CD4-positive, alpha-beta memory T cell (primary cell): ENCODE results near the gene LY6G6F. TPM values are rescaled to one million over a fixed set of nuclear protein-coding genes. Genes with fewer than 3 reads are reported as not detected.

Experiments
- CTCF ChIA-PET: fragments of 350-600 bp; sonication (Branson Sonifier 250); formaldehyde crosslinking; loops from one replicate; lab custom pipeline; 2021; ENCODE audit warnings: inconsistent platforms; ENCODE audit not compliant: partially characterized antibody; lab: Charles Lee
- POLR2A ChIA-PET: fragments of 350-600 bp; sonication (Branson Sonifier 250); formaldehyde crosslinking; loops from one replicate; lab custom pipeline; 2021; ENCODE audit not compliant: partially characterized antibody; lab: Charles Lee
- DNase-seq, 5 donors: peaks; one replicate each; pipeline versions ENCODE4 v3.0.0 to v3.0.0-alpha.2; 2020 to 2022; ENCODE audit warnings: mixed read lengths in 1 of 5
- H3K27ac ChIP-seq: one replicate; pipeline ENCODE4 v1.7.0; 2013; ENCODE audit warnings: low read depth, low read length
- H3K27me3 ChIP-seq: 2 replicates; pipeline ENCODE4 v1.7.0; 2013; ENCODE audit warnings: mild to moderate bottlenecking, low read length, moderate library complexity; ENCODE audit not compliant: insufficient read depth
- H3K36me3 ChIP-seq: 2 replicates; pipeline ENCODE4 v1.7.0; 2013; ENCODE audit warnings: mild to moderate bottlenecking, low read length, moderate library complexity; ENCODE audit not compliant: insufficient read depth
- H3K4me1 ChIP-seq: 2 replicates; pipeline ENCODE4 v1.7.0; 2013; ENCODE audit warnings: mild to moderate bottlenecking, low read length, moderate library complexity; ENCODE audit not compliant: insufficient read depth
- H3K4me3 ChIP-seq, 2 donors: one replicate each; pipeline ENCODE4 v1.7.0; 2013; ENCODE audit warnings: low read length in 2 of 2, mild to moderate bottlenecking in 1 of 2
- H3K9me3 ChIP-seq, 2 donors: one replicate each; pipeline ENCODE4 v1.7.0; 2013; ENCODE audit warnings: low read length in 2 of 2, control low read depth in 1 of 2; ENCODE audit not compliant: control insufficient read depth in 1 of 2
- H3K27ac Mint-ChIP-seq, 7 donors: one replicate each; pipeline ENCODE4 v1.8.0; 2020 to 2021; ENCODE audit warnings: mixed read lengths in 7 of 7, mild to moderate bottlenecking in 6 of 7, inconsistent platforms in 3 of 7, moderate library complexity in 3 of 7
- H3K27me3 Mint-ChIP-seq, 2 donors: one replicate each; pipeline ENCODE4 v1.8.0; 2020 to 2021; ENCODE audit warnings: mixed read lengths in 2 of 2
- H3K36me3 Mint-ChIP-seq, 2 donors: one replicate each; pipeline ENCODE4 v1.8.0; 2020 to 2021; ENCODE audit warnings: mixed read lengths in 2 of 2, inconsistent platforms in 1 of 2, mild to moderate bottlenecking in 1 of 2
- H3K4me1 Mint-ChIP-seq, 4 donors: one replicate each; pipeline ENCODE4 v1.8.0; 2020 to 2021; ENCODE audit warnings: mixed read lengths in 4 of 4, mild to moderate bottlenecking in 1 of 4
- H3K4me3 Mint-ChIP-seq, 8 donors: one replicate each; pipeline ENCODE4 v1.8.0; 2020 to 2021; ENCODE audit warnings: mixed read lengths in 8 of 8, mild to moderate bottlenecking in 7 of 8, moderate library complexity in 6 of 8, inconsistent platforms in 3 of 8
- H3K9me3 Mint-ChIP-seq, 8 donors: one replicate each; pipeline ENCODE4 v1.8.0; 2020 to 2021; ENCODE audit warnings: mixed read lengths in 8 of 8, mild to moderate bottlenecking in 5 of 8, inconsistent platforms in 3 of 8, moderate library complexity in 1 of 8
- intact Hi-C: fragments of 100-400 bp; cut with micrococcal nuclease; formaldehyde crosslinking; loops from one replicate; pipeline ENCODE4 v1.15.1; 2023
- polyA plus RNA-seq, 2 donors: library from polyadenylated mRNA; unstranded; fragments of 300-500 nt; fragmentation: Illumina TruSeq; gene quantifications; one replicate each; pipeline ENCODE4 v1.2.3, GENCODE V29; 2021
- total RNA-seq, 2 experiments: library from RNA; stranded (reverse); gene quantifications; one replicate each; pipeline ENCODE4 v1.2.3, GENCODE V29; 2021

Gene LY6G6F
- total and polyA plus RNA-seq, 4 experiments from 2014 or later: not detected

- no peaks in the 10 kb centered on the region for H3K27me3 ChIP-seq
- peaks cover 61% of the 10 kb centered on the region for H3K4me1 ChIP-seq
- peak within 1 kb of the TSS; percentile 84 for H3K27ac ChIP-seq
- H3K36me3 Mint-ChIP-seq: peaks cover 18 to 59% of the 10 kb centered on the region in 2 donors
- DNase-seq: peak; percentile 64 to 76 (median 66)
- no peaks in the 10 kb centered on the region for H3K27me3 Mint-ChIP-seq
- H3K27ac Mint-ChIP-seq: peak within 1 kb of the TSS; percentile 88 to 95 (median 91)
- peaks cover 13% of the 10 kb centered on the region for H3K36me3 ChIP-seq
- H3K4me1 Mint-ChIP-seq: peaks cover 48 to 87% (median 66%) of the 10 kb centered on the region in 4 donors
- no peaks in the 10 kb centered on the region for H3K9me3 ChIP-seq
- H3K4me3 ChIP-seq: peak within 1 kb of the TSS; percentile 71 to 83
- H3K4me3 Mint-ChIP-seq: peak within 1 kb of the TSS; percentile 86 to 93 (median 92)
- peaks cover 0 to 2% (median 0%) of the 10 kb centered on the region in 8 donors for H3K9me3 Mint-ChIP-seq
- intact Hi-C loops: loop anchor here (1.0 to 10.0 kb wide), 2 partner anchors 8 to 1544 kb away; partner anchors contain the start of genes BAG6, HSD17B8, RING1 and RXRB
- ChIA-PET CTCF (interaction anchor here (0.8 kb wide), 1 partner anchor 63 kb away, joined by 3 read pairs; no protein-coding TSS in a partner anchor), POLR2A (interaction anchor here (0.5 to 8.6 kb wide), 28 partner anchors 7 to 1311 kb away, joined by 3 to 269 read pairs (median 4); partner anchors contain the start of genes ABHD16A, APOM, BAG6 and CLIC1)
These were observed 46.0 kb upstream of the LY6G6F start, which contains the start of gene C6orf47 for GRCh38 chr6:31660381-31661261. Gene C6orf47 (minus strand): TSS chr6:31660778. CDS start chr6:31659947, 831 bp downstream.

- POLR2A ChIA-PET: interaction anchor here (0.5 to 8.6 kb wide), 28 partner anchors 8 to 1310 kb away, joined by 3 to 269 read pairs (median 4); partner anchors contain the start of genes ABHD16A, APOM, BAG6 and CLIC1
- Mint-ChIP-seq H3K27me3 (no peaks in the 10 kb centered on the region), H3K36me3 (peaks cover 17 to 58% of the 10 kb centered on the region in 2 donors)
These were observed 45.2 kb upstream of the LY6G6F start for GRCh38 chr6:31661262-31662123.

GRCh38 chr6:31662124-31662723, 44.4 kb upstream of the LY6G6F start:
- H3K4me1 ChIP-seq: peaks cover 69% of the 10 kb centered on the region
- CTCF ChIA-PET: interaction anchor here (4.6 kb wide), 1 partner anchor 9 kb away, joined by 28 read pairs; the partner anchor contains the start of genes APOM and BAG6
- POLR2A ChIA-PET: interaction anchor here (0.8 to 8.6 kb wide), 7 partner anchors 9 to 201 kb away, joined by 3 to 269 read pairs (median 9); partner anchors contain the start of genes APOM, BAG6, HSPA1B and NEU1
- no peaks in the 10 kb centered on the region for H3K27me3 ChIP-seq
- H3K36me3 ChIP-seq: peaks cover 17% of the 10 kb centered on the region
- H3K27ac ChIP-seq: no peak overlapping the region
- no peak overlapping the region for H3K4me3 ChIP-seq
- Mint-ChIP-seq H3K4me3 (peak overlapping the region in 6 of 8 donors; percentile 8 to 78 (median 46)), H3K36me3 (peaks cover 20 to 58% of the 10 kb centered on the region in 2 donors), H3K4me1 (peaks cover 49 to 92% (median 68%) of the 10 kb centered on the region in 4 donors), H3K27me3 (no peaks in the 10 kb centered on the region), H3K27ac (peak overlapping the region in 5 of 7 donors; percentile 11 to 89 (median 77)), H3K9me3 (peaks cover 0 to 2% (median 0%) of the 10 kb centered on the region in 8 donors)
- no peaks in the 10 kb centered on the region for H3K9me3 ChIP-seq
- no peak for DNase-seq
- intact Hi-C loops: loop anchor here (10.0 kb wide), 1 partner anchor 1543 kb away; the partner anchor contains the start of genes HSD17B8, RING1, RXRB and SLC39A7

More at GRCh38 chr6:31661262-31662123, 45.2 kb upstream of the LY6G6F start:
- CTCF ChIA-PET: no interaction called here
- Histone ChIP-seq H3K27me3 (no peaks in the 10 kb centered on the region), H3K27ac (peak overlapping the region; percentile 84), H3K4me3 (peak overlapping the region in 1 of 2 donors; percentile 83), H3K9me3 (no peaks in the 10 kb centered on the region), H3K36me3 (peaks cover 13% of the 10 kb centered on the region), H3K4me1 (peaks cover 64% of the 10 kb centered on the region)
- H3K9me3 Mint-ChIP-seq: peaks cover 0 to 2% (median 0%) of the 10 kb centered on the region in 8 donors
- peak overlapping the region; percentile 84 to 93 (median 89) for H3K27ac Mint-ChIP-seq
- intact Hi-C loops: loop anchor here (10.0 kb wide), 1 partner anchor 1543 kb away; the partner anchor contains the start of genes HSD17B8, RING1, RXRB and SLC39A7
- peaks cover 47 to 86% (median 67%) of the 10 kb centered on the region in 4 donors for H3K4me1 Mint-ChIP-seq
- peak overlapping the region; percentile 86 to 93 (median 92) for H3K4me3 Mint-ChIP-seq
- DNase-seq: no peak

GRCh38 chr6:31663126-31663960, 43.3 kb upstream of the LY6G6F start:
- no peaks in the 10 kb centered on the region for H3K9me3 ChIP-seq
- Mint-ChIP-seq H3K9me3 (peaks cover 0 to 2% (median 0%) of the 10 kb centered on the region in 8 donors), H3K4me3 (peak overlapping the region; percentile 89 to 100 (median 96)), H3K36me3 (peaks cover 26 to 57% of the 10 kb centered on the region in 2 donors), H3K27me3 (no peaks in the 10 kb centered on the region), H3K27ac (peak overlapping the region; percentile 44 to 100 (median 98)), H3K4me1 (peaks cover 45 to 90% (median 67%) of the 10 kb centered on the region in 4 donors)
- intact Hi-C loops: loop anchor here (10.0 kb wide), 1 partner anchor 1541 kb away; the partner anchor contains the start of genes HSD17B8, RING1, RXRB and SLC39A7
- no peak for DNase-seq
- H3K36me3 ChIP-seq: peaks cover 24% of the 10 kb centered on the region
- H3K27me3 ChIP-seq: no peaks in the 10 kb centered on the region
- peak overlapping the region; percentile 94 to 96 for H3K4me3 ChIP-seq
- ChIA-PET CTCF (interaction anchor here (1.0 to 4.6 kb wide), 4 partner anchors 10 to 88 kb away, joined by 3 to 28 read pairs (median 4); partner anchors contain the start of genes APOM, BAG6 and TNF), POLR2A (interaction anchor here (0.7 to 8.6 kb wide), 11 partner anchors 10 to 172 kb away, joined by 3 to 269 read pairs (median 5); partner anchors contain the start of genes APOM, BAG6, DDX39B and HSPA1B)
- H3K27ac ChIP-seq: peak overlapping the region; percentile 92
- H3K4me1 ChIP-seq: peaks cover 69% of the 10 kb centered on the region

DNA sequence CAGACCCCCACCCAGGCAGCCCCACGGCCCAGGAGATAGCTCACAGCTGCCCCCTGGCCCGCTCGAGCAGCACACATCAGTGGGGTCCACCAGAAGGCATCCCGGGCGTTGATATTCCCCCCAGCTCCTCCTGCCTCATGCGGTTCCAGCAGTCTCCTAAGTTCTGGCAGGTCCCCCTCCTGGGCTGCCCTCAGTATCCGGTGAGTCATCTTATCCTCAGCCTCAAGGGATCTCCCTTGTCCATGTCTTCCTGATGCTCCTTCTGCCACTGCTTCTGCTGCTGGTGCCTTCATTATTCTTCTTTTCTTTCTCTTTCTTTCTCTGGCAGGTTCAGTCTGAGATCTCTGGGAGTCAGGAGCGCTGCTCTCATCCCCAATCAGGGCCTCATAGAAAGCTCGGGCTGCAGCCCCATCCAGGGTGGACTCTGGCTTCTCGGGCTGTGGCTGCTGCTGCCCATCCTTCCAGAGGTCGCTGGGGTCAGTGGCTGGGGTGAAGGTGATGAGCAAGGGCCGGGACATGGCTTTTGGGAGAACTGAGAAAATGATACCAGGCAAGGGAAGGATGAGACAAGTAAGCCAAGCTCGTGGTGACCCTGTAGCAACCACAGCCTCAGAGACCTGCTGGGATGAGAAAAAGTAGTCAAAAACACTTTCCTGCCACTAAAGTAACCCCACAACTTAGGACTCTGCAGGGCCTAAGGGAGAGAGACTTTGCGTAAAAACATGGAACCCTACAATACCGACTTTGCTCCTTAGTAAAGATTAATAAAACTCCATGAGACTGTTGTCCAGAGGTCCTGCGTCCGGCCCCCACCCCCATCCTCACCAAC, 42.5 kb upstream of the LY6G6F start:
- Mint-ChIP-seq H3K9me3 (peaks cover 0 to 2% (median 0%) of the 10 kb centered on the region in 8 donors), H3K27me3 (no peaks in the 10 kb centered on the region), H3K27ac (peak overlapping the region; percentile 94 to 100 (median 99)), H3K4me3 (peak overlapping the region; percentile 89 to 100 (median 96)), H3K4me1 (peaks cover 39 to 82% (median 59%) of the 10 kb centered on the region in 4 donors), H3K36me3 (peaks cover 33 to 64% of the 10 kb centered on the region in 2 donors)
- H3K27ac ChIP-seq: peak overlapping the region; percentile 92
- H3K4me3 ChIP-seq: peak overlapping the region; percentile 94 to 96
- no peaks in the 10 kb centered on the region for H3K9me3 ChIP-seq
- ChIA-PET POLR2A (interaction anchor here (0.7 to 8.6 kb wide), 30 partner anchors 11 to 1612 kb away, joined by 3 to 269 read pairs (median 4); partner anchors contain the start of genes ABHD16A, APOM, BAG6 and DDX39B), CTCF (interaction anchor here (0.8 to 4.6 kb wide), 6 partner anchors 11 to 143 kb away, joined by 3 to 28 read pairs (median 4); partner anchors contain the start of genes APOM, BAG6, LSM2 and TNF)
- H3K36me3 ChIP-seq: peaks cover 32% of the 10 kb centered on the region
- peak in 1 of 5 donors; percentile 58 for DNase-seq
- intact Hi-C loops: loop anchor here (2.0 to 10.0 kb wide), 5 partner anchors 17 to 1541 kb away; partner anchors contain the start of genes AGPAT1, ATP6V1G2, HSD17B8 and LY6G5C
- H3K4me1 ChIP-seq: peaks cover 68% of the 10 kb centered on the region
- no peaks in the 10 kb centered on the region for H3K27me3 ChIP-seq
